Stimulated activated CD8-positive, alpha-beta memory T cell treated with anti-CD3 and anti-CD28 coated beads, Interleukin-12 subunit alpha, Interleukin-12 subunit beta, amount 100 ng/mL, for 4 hours (primary cell): ENCODE measurements around the gene TREX2.
"Not testable (repeated sequence)": the region's sequence is repeated elsewhere in the genome, so short reads cannot be mapped to it uniquely, and the experiment has no call there.

Source experiments
- DNase-seq: peaks from one replicate; pipeline ENCODE4 v3.0.0-alpha.2; 2020; ENCODE audit warnings: low read depth

TREX2 gene

GRCh38 chrX:153407736-153408135, 38.1 kb downstream of the TREX2 start:
- no peak for DNase-seq

GRCh38 chrX:153406903-153407302, 39.0 kb downstream of the TREX2 start:
- no peak for DNase-seq

- no peak for DNase-seq
Observed at GRCh38 chrX:153406011-153406410, 39.8 kb downstream of the TREX2 start.

- DNase-seq = no peak
Observed at GRCh38 chrX:153405426-153405825, 40.4 kb downstream of the TREX2 start.

- DNase-seq = not testable (repeated sequence)
Observed at GRCh38 chrX:153404333-153404732, 41.5 kb downstream of the TREX2 start.

GRCh38 chrX:153401133-153401764, 44.6 kb downstream of the TREX2 start, which contains the start of gene PNMA6E:
PNMA6E (minus strand) TSS chrX:153401350; CDS start chrX:153398849, 2,501 bp downstream.
- no peak for DNase-seq

GRCh38 chrX:153400146-153401132, 45.4 kb downstream of the TREX2 start:
- DNase-seq = no peak

- no peak for DNase-seq
Observed at GRCh38 chrX:153398275-153398960, 47.4 kb downstream of the TREX2 start.

GRCh38 chrX:153397256-153397960, 48.4 kb downstream of the TREX2 start:
- no peak for DNase-seq

GRCh38 chrX:153396320-153397195, 49.3 kb downstream of the TREX2 start:
- no peak for DNase-seq

GRCh38 chrX:153395613-153396319, 50.1 kb downstream of the TREX2 start:
- no peak for DNase-seq

GRCh38 chrX:153394612-153395011, 51.2 kb downstream of the TREX2 start:
- DNase-seq = no peak
